ENCODE data around the gene IL11. TPM values are rescaled to one million over a fixed set of nuclear protein-coding genes. Genes with fewer than 3 reads are reported as not detected.

IL11 gene
- total and polyA plus RNA-seq, 2 experiments from 2014 or later = 6.7 to 28.7 TPM

GRCh38 chr19:55368701-55369563, 1.3 kb downstream of the IL11 start:
- Histone ChIP-seq H3F3A (ENCODE audit: insufficient read depth) (peaks cover 38% of the 10 kb centered on the region), H3K79me2 (ENCODE audit: insufficient read depth) (peaks cover 8% of the 10 kb centered on the region), H3K27me3 (replicated peaks; ENCODE audit: insufficient read depth) (no peaks in the 10 kb centered on the region), H4K20me1 (ENCODE audit: insufficient read depth) (no peaks in the 10 kb centered on the region), H3K9me2 (ENCODE audit: insufficient read depth) (no peaks in the 10 kb centered on the region), H3K27ac (peak overlapping the region; percentile 86), H3K9me3 (ENCODE audit: low read depth) (no peaks in the 10 kb centered on the region), H3K4me3 (peak overlapping the region; percentile 75), H2AFZ (peak overlapping the region; percentile 67), H3K4me1 (ENCODE audit: insufficient read depth) (peaks cover 21% of the 10 kb centered on the region), H3K36me3 (ENCODE audit: low read depth) (no peaks in the 10 kb centered on the region; the same call in 1 of the 2 replicates), H3K4me2 (ENCODE audit: unreplicated experiment) (peak overlapping the region; percentile 84), H3K9ac (peak overlapping the region; percentile 87)
- TF ChIP-seq EZH2 (IDR thresholded peaks at IDR 0.05; ENCODE audit: insufficient read depth, poor library complexity, severe bottlenecking) = no peak
- no peak for TF ChIP-seq EZH2phosphoT487 (IDR thresholded peaks at IDR 0.05; ENCODE audit: insufficient read depth, low read depth)
- WGBS, 2 experiments (ENCODE audit: low coverage in 1 of 2, low lambda C conversion rate in 2 of 2, missing lambda C conversion rate in 2 of 2) = 15 to 36% methylated on average over 13 to 46 of the region's 54 CpGs
- in situ Hi-C loops (cut with MboI) = no loop called here
- DNase-seq = peak; percentile 93

GRCh38 chr19:55368106-55368505, 2.2 kb downstream of the IL11 start:
- Histone ChIP-seq H3K9me3 (ENCODE audit: low read depth) (no peaks in the 10 kb centered on the region), H3K27me3 (replicated peaks; ENCODE audit: insufficient read depth) (no peaks in the 10 kb centered on the region), H3K4me3 (peak overlapping the region; percentile 75; the same call in 1 of the 2 replicates), H2AFZ (no peak overlapping the region), H3K36me3 (ENCODE audit: low read depth) (no peaks in the 10 kb centered on the region; the same call in 1 of the 2 replicates), H4K20me1 (ENCODE audit: insufficient read depth) (no peaks in the 10 kb centered on the region), H3F3A (ENCODE audit: insufficient read depth) (peaks cover 41% of the 10 kb centered on the region), H3K79me2 (ENCODE audit: insufficient read depth) (peaks cover 8% of the 10 kb centered on the region), H3K9me2 (ENCODE audit: insufficient read depth) (no peaks in the 10 kb centered on the region), H3K4me2 (ENCODE audit: unreplicated experiment) (peak overlapping the region; percentile 84), H3K27ac (no peak overlapping the region), H3K9ac (peak overlapping the region; percentile 87), H3K4me1 (ENCODE audit: insufficient read depth) (peaks cover 15% of the 10 kb centered on the region)
- in situ Hi-C loops (cut with MboI) = no loop called here
- TF ChIP-seq EZH2phosphoT487 (IDR thresholded peaks at IDR 0.05; ENCODE audit: insufficient read depth, low read depth) (no peak), EZH2 (IDR thresholded peaks at IDR 0.05; ENCODE audit: insufficient read depth, poor library complexity, severe bottlenecking) (no peak)
- WGBS, 2 experiments (ENCODE audit: low coverage in 1 of 2, low lambda C conversion rate in 2 of 2, missing lambda C conversion rate in 2 of 2) = 80 to 89% methylated on average over 9 to 16 of the region's 16 CpGs
- DNase-seq = no peak

- Histone ChIP-seq H3K9me3 (ENCODE audit: low read depth) (no peaks in the 10 kb centered on the region), H3K9ac (no peak overlapping the region), H3K4me2 (ENCODE audit: unreplicated experiment) (no peak overlapping the region), H3F3A (ENCODE audit: insufficient read depth) (peaks cover 35% of the 10 kb centered on the region), H3K4me3 (no peak overlapping the region), H4K20me1 (ENCODE audit: insufficient read depth) (no peaks in the 10 kb centered on the region), H3K4me1 (ENCODE audit: insufficient read depth) (peaks cover 7% of the 10 kb centered on the region), H3K9me2 (ENCODE audit: insufficient read depth) (no peaks in the 10 kb centered on the region), H3K27ac (no peak overlapping the region), H3K36me3 (ENCODE audit: low read depth) (no peaks in the 10 kb centered on the region; the same call in 1 of the 2 replicates), H2AFZ (no peak overlapping the region), H3K27me3 (replicated peaks; ENCODE audit: insufficient read depth) (no peaks in the 10 kb centered on the region), H3K79me2 (ENCODE audit: insufficient read depth) (peaks cover 8% of the 10 kb centered on the region)
- WGBS, 2 experiments (ENCODE audit: low coverage in 1 of 2, low lambda C conversion rate in 2 of 2, missing lambda C conversion rate in 2 of 2) = 98 to 100% methylated on average over 3 of the region's 3 CpGs
- DNase-seq = no peak
- TF ChIP-seq EZH2phosphoT487 (IDR thresholded peaks at IDR 0.05; ENCODE audit: insufficient read depth, low read depth) (no peak), EZH2 (IDR thresholded peaks at IDR 0.05; ENCODE audit: insufficient read depth, poor library complexity, severe bottlenecking) (no peak)
- in situ Hi-C loops (cut with MboI) = no loop called here
Observed at GRCh38 chr19:55366790-55367189, 3.5 kb downstream of the IL11 start.

GRCh38 chr19:55365964-55366363, 4.3 kb downstream of the IL11 start:
- Histone ChIP-seq H3K9ac (no peak overlapping the region), H3K79me2 (ENCODE audit: insufficient read depth) (peaks cover 8% of the 10 kb centered on the region), H3K4me1 (ENCODE audit: insufficient read depth) (peaks cover 5% of the 10 kb centered on the region), H3F3A (ENCODE audit: insufficient read depth) (peaks cover 27% of the 10 kb centered on the region), H3K9me3 (ENCODE audit: low read depth) (no peaks in the 10 kb centered on the region), H3K27ac (no peak overlapping the region), H3K4me2 (ENCODE audit: unreplicated experiment) (no peak overlapping the region), H3K4me3 (no peak overlapping the region), H3K36me3 (ENCODE audit: low read depth) (no peaks in the 10 kb centered on the region; the same call in 1 of the 2 replicates), H2AFZ (no peak overlapping the region), H4K20me1 (ENCODE audit: insufficient read depth) (no peaks in the 10 kb centered on the region), H3K9me2 (ENCODE audit: insufficient read depth) (no peaks in the 10 kb centered on the region), H3K27me3 (replicated peaks; ENCODE audit: insufficient read depth) (no peaks in the 10 kb centered on the region)
- DNase-seq = no peak
- no peak for TF ChIP-seq EZH2phosphoT487 (IDR thresholded peaks at IDR 0.05; ENCODE audit: insufficient read depth, low read depth)
- no peak for TF ChIP-seq EZH2 (IDR thresholded peaks at IDR 0.05; ENCODE audit: insufficient read depth, poor library complexity, severe bottlenecking)
- 66 to 94% methylated on average over 4 to 19 of the region's 19 CpGs for WGBS, 2 experiments (ENCODE audit: low coverage in 1 of 2, low lambda C conversion rate in 2 of 2, missing lambda C conversion rate in 2 of 2)
- in situ Hi-C loops (cut with MboI) = no loop called here
